DOHH2 (cell line): ENCODE measurements around the gene MGAT3.

Source experiments
- CTCF ChIP-seq: fragments of 200-600 bp; sonication (generic); IDR thresholded peaks from one replicate; pipeline ENCODE4 v1.5.1; 2014; ENCODE audit warnings: antibody characterized with exemption, mild to moderate bottlenecking, low read depth, low read length; ENCODE audit not compliant: poor library complexity, severe bottlenecking
- EZH2phosphoT487 ChIP-seq: fragments of 200-600 bp; sonication (generic); IDR thresholded peaks from 2 replicates; pipeline ENCODE4 v1.6.1; 2017; ENCODE audit warnings: borderline replicate concordance, mild to moderate bottlenecking, antibody characterized with exemption, low read length, moderate library complexity, mixed read lengths

DNA sequence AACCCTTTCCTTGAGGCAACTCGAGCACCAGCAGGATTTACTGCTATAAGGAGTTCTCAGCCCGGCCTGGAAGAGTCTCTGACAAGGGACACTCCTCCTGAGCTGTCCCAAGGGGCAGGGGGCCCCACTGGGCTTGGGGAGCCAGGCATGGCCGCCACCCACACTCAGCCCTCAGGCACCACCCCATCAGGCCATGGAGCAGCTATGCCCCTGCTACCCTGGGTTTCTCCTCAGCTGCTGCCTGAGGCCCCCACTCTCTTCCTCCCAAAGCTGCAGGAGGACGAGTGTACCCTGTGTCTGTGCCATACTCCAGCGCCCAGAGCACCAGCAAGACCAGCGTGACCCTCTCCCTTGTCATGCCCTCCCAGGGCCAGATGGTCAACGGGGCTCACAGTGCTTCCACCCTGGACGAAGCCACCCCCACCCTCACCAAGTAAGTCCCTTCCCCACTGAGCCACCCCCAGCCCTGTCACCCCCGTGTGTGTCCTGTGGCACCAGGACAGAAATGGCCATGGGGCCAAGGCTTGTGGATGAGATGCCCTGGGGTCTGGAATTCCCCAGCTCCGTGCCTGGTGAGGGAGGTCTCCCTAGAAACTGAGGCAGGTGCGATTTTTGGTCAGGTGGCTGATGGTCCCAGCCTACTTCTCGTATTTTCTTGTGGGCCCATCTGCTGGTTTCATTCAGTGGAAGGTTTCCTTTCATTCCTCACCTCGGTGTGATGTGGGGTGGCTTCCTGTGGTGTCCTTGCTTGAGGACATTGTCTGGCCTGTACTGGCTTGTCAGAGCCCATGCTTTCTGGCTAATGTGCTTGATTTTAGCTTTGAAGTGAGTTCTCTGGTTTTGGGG is 28.8 kb upstream of the MGAT3 start:
- TF ChIP-seq CTCF (no peak), EZH2phosphoT487 (no peak)
